ENCODE data around the gene LYVE1. TPM values are rescaled to one million over a fixed set of nuclear protein-coding genes. Genes with fewer than 3 reads are reported as not detected.
A peak's percentile ranks its signal among the peaks of the same experiment; 100 is the strongest.

The LYVE1 gene
- total RNA-seq, 2 donors from 2014 or later, result 6.9 to 31.4 TPM

DNA sequence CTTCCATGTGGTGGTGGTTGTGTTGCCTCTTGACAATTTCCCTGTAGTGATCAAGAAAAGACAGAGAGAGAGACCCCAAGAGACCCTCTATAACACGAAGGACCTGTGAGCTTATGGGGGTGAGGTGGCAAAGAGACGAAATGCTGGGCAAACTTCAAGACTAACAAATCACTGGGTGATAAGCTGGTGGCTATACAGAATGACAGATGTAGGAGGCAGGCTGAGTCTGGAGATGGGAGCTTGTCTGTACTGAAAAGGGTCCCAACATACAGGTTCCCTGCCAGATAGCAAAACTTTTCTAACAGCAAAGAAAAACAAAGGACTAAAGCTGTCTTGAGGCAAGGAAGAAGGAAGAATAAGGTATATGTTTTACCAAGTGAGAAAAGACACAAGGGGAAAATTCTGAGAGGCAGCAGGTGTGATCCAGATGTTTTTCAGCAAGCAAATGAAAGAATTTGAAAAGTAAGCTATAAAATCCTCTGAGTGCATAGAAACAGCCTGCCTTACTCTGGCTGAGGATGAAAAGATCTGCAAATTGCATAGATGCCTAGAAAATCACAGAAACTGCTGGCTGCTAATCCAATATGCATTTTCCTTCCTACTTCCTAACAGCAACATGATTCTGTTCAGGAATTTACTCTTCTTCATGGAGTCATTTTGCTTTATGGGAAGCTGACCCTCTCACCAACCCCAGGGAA, 21.9 kb upstream of the LYVE1 start:
- Histone ChIP-seq H3K36me3 (replicated peaks in 1 of 2; ENCODE audit: insufficient read depth in 1 of 2, low read depth in 2 of 2) (no peaks in the 10 kb centered on the region), H3K4me3 (no peak overlapping the region), H3K4me1 (peaks cover 7% of the 10 kb centered on the region), H3K9me3 (no peaks in the 10 kb centered on the region), H3K27me3 (no peaks in the 10 kb centered on the region), H3K27ac (no peak overlapping the region)
- DNase-seq (peak in 1 of 4 donors; percentile 17), ATAC-seq (no peak)
- intact Hi-C loops (cut with DNase I), result no loop called here
- WGBS, 2 donors, result 35 to 43% methylated on average over 2 of the region's 2 CpGs
- TF ChIP-seq CTCF (IDR thresholded peaks at IDR 0.05) (no peak), POLR2A (IDR thresholded peaks at IDR 0.05) (no peak)

DNA sequence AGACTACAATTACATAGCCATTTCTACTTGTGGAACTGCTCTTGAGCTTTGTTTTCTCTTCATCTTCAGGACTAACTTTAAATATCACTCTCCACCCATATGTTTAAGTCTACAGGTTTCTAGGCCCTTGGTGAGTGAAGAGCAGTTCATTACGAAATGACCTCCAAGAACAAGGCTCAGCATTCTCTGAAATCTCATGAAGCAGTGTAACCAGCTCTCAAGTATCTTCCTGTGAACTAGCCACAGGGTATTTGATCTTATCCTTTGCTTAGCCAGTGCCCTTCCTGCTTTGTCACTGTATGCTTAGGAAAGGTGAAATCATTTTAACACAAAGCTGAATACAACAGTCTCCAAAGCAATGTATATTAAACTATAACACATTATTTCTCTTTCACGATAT, 20.4 kb upstream of the LYVE1 start:
- no peak for TF ChIP-seq POLR2A (IDR thresholded peaks at IDR 0.05)
- TF ChIP-seq CTCF (IDR thresholded peaks at IDR 0.05), result no peak
- Histone ChIP-seq H3K4me3 (no peak overlapping the region), H3K9me3 (no peaks in the 10 kb centered on the region), H3K36me3 (replicated peaks in 1 of 2; ENCODE audit: insufficient read depth in 1 of 2, low read depth in 2 of 2) (no peaks in the 10 kb centered on the region), H3K4me1 (peaks cover 11% of the 10 kb centered on the region), H3K27ac (no peak overlapping the region), H3K27me3 (no peaks in the 10 kb centered on the region)
- no peak for ATAC-seq
- no peak for DNase-seq
- WGBS, 2 donors, result 89 to 95% methylated on average over 2 of the region's 2 CpGs
- intact Hi-C loops (cut with DNase I), result no loop called here

GRCh38 chr11:10587995-10588394, 19.5 kb upstream of the LYVE1 start:
- ATAC-seq, result no peak
- WGBS, 2 donors, result 83 to 92% methylated on average over 3 of the region's 3 CpGs
- Histone ChIP-seq H3K9me3 (no peaks in the 10 kb centered on the region), H3K27me3 (no peaks in the 10 kb centered on the region), H3K4me3 (no peak overlapping the region), H3K36me3 (replicated peaks in 1 of 2; ENCODE audit: insufficient read depth in 1 of 2, low read depth in 2 of 2) (no peaks in the 10 kb centered on the region), H3K4me1 (peaks cover 13% of the 10 kb centered on the region), H3K27ac (no peak overlapping the region)
- intact Hi-C loops (cut with DNase I), result no loop called here
- no peak for DNase-seq
- TF ChIP-seq CTCF (IDR thresholded peaks at IDR 0.05) (no peak), POLR2A (IDR thresholded peaks at IDR 0.05) (no peak)

- intact Hi-C loops (cut with DNase I), result no loop called here
- Histone ChIP-seq H3K9me3 (no peaks in the 10 kb centered on the region), H3K36me3 (replicated peaks in 1 of 2; ENCODE audit: insufficient read depth in 1 of 2, low read depth in 2 of 2) (no peaks in the 10 kb centered on the region), H3K27ac (no peak overlapping the region), H3K4me3 (no peak overlapping the region), H3K4me1 (peaks cover 13% of the 10 kb centered on the region), H3K27me3 (no peaks in the 10 kb centered on the region)
- 89 to 92% methylated on average over 7 of the region's 7 CpGs for WGBS, 2 donors
- no peak for TF ChIP-seq POLR2A (IDR thresholded peaks at IDR 0.05)
- no peak for TF ChIP-seq CTCF (IDR thresholded peaks at IDR 0.05)
- ATAC-seq (no peak), DNase-seq (no peak)
Observed at GRCh38 chr11:10587388-10587787, 18.9 kb upstream of the LYVE1 start.

- WGBS, 2 donors, result 16 to 19% methylated on average over 3 of the region's 3 CpGs
- intact Hi-C loops (cut with DNase I), result no loop called here
- no peak for DNase-seq
- H3K9me3 ChIP-seq, result no peaks in the 10 kb centered on the region
- TF ChIP-seq POLR2A (IDR thresholded peaks at IDR 0.05) (no peak), CTCF (IDR thresholded peaks at IDR 0.05) (no peak)
- peaks cover 6% of the 10 kb centered on the region for H3K4me1 ChIP-seq
- H3K36me3 ChIP-seq (replicated peaks in 1 of 2; ENCODE audit: insufficient read depth in 1 of 2, low read depth in 2 of 2), result no peaks in the 10 kb centered on the region
- no peak overlapping the region for H3K27ac ChIP-seq
- H3K27me3 ChIP-seq, result no peaks in the 10 kb centered on the region
- H3K4me3 ChIP-seq, result no peak overlapping the region
- peak; percentile 38 for ATAC-seq
Observed at GRCh38 chr11:10584071-10584501, 15.6 kb upstream of the LYVE1 start.
